ENCODE data around the gene LETMD1.

LETMD1 gene

GRCh38 chr12:51025836-51026638, 22.1 kb upstream of the LETMD1 start, which contains the start of gene SLC11A2:
TSS of gene SLC11A2 (minus strand) at chr12:51026384. CDS start at chr12:51010728, 15,656 bp downstream.
- peak; percentile 71 for DNase-seq (ENCODE audit: low read depth)

- DNase-seq (ENCODE audit: low read depth), result no peak
Measured at GRCh38 chr12:51027342-51027835, 20.7 kb upstream of the LETMD1 start.

- no peak for DNase-seq (ENCODE audit: low read depth)
Measured at GRCh38 chr12:51028126-51028812, 19.9 kb upstream of the LETMD1 start.

- no peak for DNase-seq (ENCODE audit: low read depth)
Measured at GRCh38 chr12:51028813-51029150, 19.3 kb upstream of the LETMD1 start.

- no peak for DNase-seq (ENCODE audit: low read depth)
Measured at GRCh38 chr12:51033048-51033447, 15.1 kb upstream of the LETMD1 start.

- DNase-seq (ENCODE audit: low read depth), result no peak
Measured at GRCh38 chr12:51033457-51034089, 14.6 kb upstream of the LETMD1 start.

- no peak for DNase-seq (ENCODE audit: low read depth)
Measured at GRCh38 chr12:51036279-51036678, 11.8 kb upstream of the LETMD1 start.

- no peak for DNase-seq (ENCODE audit: low read depth)
Measured at GRCh38 chr12:51048661-51049251, 629 bp downstream of the LETMD1 start.

- no peak for DNase-seq (ENCODE audit: low read depth)
Measured at GRCh38 chr12:51049525-51049924, 1.4 kb downstream of the LETMD1 start.

- no peak for DNase-seq (ENCODE audit: low read depth)
Measured at GRCh38 chr12:51051787-51052186, 3.7 kb downstream of the LETMD1 start.

GRCh38 chr12:51055060-51055459, 6.9 kb downstream of the LETMD1 start:
- no peak for DNase-seq (ENCODE audit: low read depth)

GRCh38 chr12:51056242-51056641, 8.1 kb downstream of the LETMD1 start:
- DNase-seq (ENCODE audit: low read depth), result no peak

GRCh38 chr12:51059086-51059485, 11.0 kb downstream of the LETMD1 start:
- DNase-seq (ENCODE audit: low read depth), result no peak

- DNase-seq (ENCODE audit: low read depth), result no peak
Measured at GRCh38 chr12:51062631-51063397, 14.7 kb downstream of the LETMD1 start.

- DNase-seq (ENCODE audit: low read depth), result no peak
Measured at GRCh38 chr12:51065530-51065929, 17.4 kb downstream of the LETMD1 start.

GRCh38 chr12:51067229-51067628, 19.1 kb downstream of the LETMD1 start:
- no peak for DNase-seq (ENCODE audit: low read depth)

- no peak for DNase-seq (ENCODE audit: low read depth)
Measured at GRCh38 chr12:51067771-51068170, 19.6 kb downstream of the LETMD1 start.

- no peak for DNase-seq (ENCODE audit: low read depth)
Measured at GRCh38 chr12:51070004-51070403, 21.9 kb downstream of the LETMD1 start.

- DNase-seq (ENCODE audit: low read depth), result no peak
Measured at GRCh38 chr12:51071663-51072062, 23.5 kb downstream of the LETMD1 start.

- DNase-seq (ENCODE audit: low read depth), result no peak
Measured at GRCh38 chr12:51075390-51075789, 27.3 kb downstream of the LETMD1 start.

GRCh38 chr12:51076236-51076930, 28.3 kb downstream of the LETMD1 start:
- no peak for DNase-seq (ENCODE audit: low read depth)

Data from non-pigmented ciliary epithelial cell (primary cell).